Neural cell (in vitro differentiated cells): ENCODE results near the gene GRAMD1B. TPM values are rescaled to one million over a fixed set of nuclear protein-coding genes. Genes with fewer than 3 reads are reported as not detected.
A peak's percentile ranks its signal among the peaks of the same experiment; 100 is the strongest.

Experiments used
- H2AFZ ChIP-seq: fragments of 200-600, 300-800 bp; sonication (generic), shearing (Covaris generic); 2 replicates; pipeline ENCODE4 v1.6.0; 2014; ENCODE audit warnings: low read depth, mild to moderate bottlenecking, antibody characterized with exemption, low read length, moderate library complexity
- H3F3A ChIP-seq: fragments of 200-600 bp; shearing (Covaris generic); 2 replicates; pipeline ENCODE4 v1.6.1; 2016; ENCODE audit warnings: mild to moderate bottlenecking, moderate library complexity, mixed read lengths, antibody characterized with exemption, low read length; ENCODE audit not compliant: insufficient read depth, poor library complexity, severe bottlenecking
- H3K27ac ChIP-seq: fragments of 200-600, 300-800 bp; sonication (generic), shearing (Covaris generic); 2 replicates; pipeline ENCODE4 v1.5.1; 2014; ENCODE audit warnings: mild to moderate bottlenecking, low read length, moderate library complexity
- H3K27me3 ChIP-seq: fragments of 300-800, 200-600 bp; sonication (generic), shearing (Covaris generic); 2 replicates; pipeline ENCODE4 v1.6.0; 2014; ENCODE audit warnings: mild to moderate bottlenecking, low read depth, low read length, moderate library complexity; ENCODE audit not compliant: insufficient read depth
- H3K36me3 ChIP-seq: fragments of 300-800, 200-600 bp; sonication (generic), shearing (Covaris generic); 2 replicates; pipeline ENCODE4 v1.5.1; 2014; ENCODE audit warnings: mild to moderate bottlenecking, antibody characterized with exemption, low read length, moderate library complexity; ENCODE audit not compliant: insufficient read depth
- H3K4me2 ChIP-seq: fragments of 300-800, 200-600 bp; sonication (generic), shearing (Covaris generic); 2 replicates; pipeline ENCODE4 v1.6.0; 2014; ENCODE audit warnings: mild to moderate bottlenecking, low read length
- H3K4me3 ChIP-seq: fragments of 300-800, 200-600 bp; sonication (generic), shearing (Covaris generic); 2 replicates; pipeline ENCODE4 v1.5.1; 2014; ENCODE audit warnings: mild to moderate bottlenecking, low read length, moderate library complexity
- H3K79me2 ChIP-seq: fragments of 200-600 bp; shearing (Covaris generic); replicated peaks from 2 replicates; pipeline ENCODE4 v1.6.0; 2014; ENCODE audit warnings: mild to moderate bottlenecking, low read length, moderate library complexity; ENCODE audit not compliant: insufficient read depth
- H3K9ac ChIP-seq: fragments of 300-800, 200-600 bp; sonication (generic), shearing (Covaris generic); 2 replicates; pipeline ENCODE4 v1.6.1; 2016; ENCODE audit warnings: mild to moderate bottlenecking, low read length, mixed read lengths
- H3K9me2 ChIP-seq: fragments of 200-600 bp; shearing (Covaris generic); 2 replicates; pipeline ENCODE4 v1.6.1; 2016; ENCODE audit warnings: mild to moderate bottlenecking, low read length, mixed read lengths; ENCODE audit not compliant: insufficient read depth
- H3K9me3 ChIP-seq: fragments of 200-600, 300-800 bp; sonication (generic), shearing (Covaris generic); 2 replicates; pipeline ENCODE4 v1.6.1; 2016; ENCODE audit warnings: mild to moderate bottlenecking, mixed run types, low read length, moderate library complexity, mixed read lengths
- H4K20me1 ChIP-seq: fragments of 200-600 bp; shearing (Covaris generic); 2 replicates; pipeline ENCODE4 v1.6.1; 2016; ENCODE audit warnings: mild to moderate bottlenecking, mixed run types; ENCODE audit not compliant: insufficient read depth
- CTCF ChIP-seq: fragments of 450-650 bp; IDR thresholded peaks from 2 replicates; pipeline ENCODE4 v1.5.1; 2014; ENCODE audit warnings: antibody characterized with exemption, mild to moderate bottlenecking, moderate library complexity; ENCODE audit not compliant: poor library complexity, severe bottlenecking
- EP300 ChIP-seq: fragments of 450-650 bp; conservative IDR thresholded peaks from 2 replicates; pipeline ENCODE4 v1.6.1; 2014; ENCODE audit warnings: antibody characterized with exemption, mild to moderate bottlenecking, moderate library complexity; ENCODE audit not compliant: poor library complexity, severe bottlenecking
- EZH2 ChIP-seq: fragments of 200-600, 300-800 bp; shearing (Covaris generic), sonication (generic); IDR thresholded peaks from 2 replicates; pipeline ENCODE4 v1.6.1; 2014; ENCODE audit warnings: antibody characterized with exemption, low read length, borderline replicate concordance, mild to moderate bottlenecking; ENCODE audit not compliant: insufficient read depth, poor library complexity, severe bottlenecking
- MXI1 ChIP-seq: fragments of 450-650 bp; conservative IDR thresholded peaks from 2 replicates; pipeline ENCODE4 v1.6.1; 2014; ENCODE audit warnings: antibody characterized with exemption, mild to moderate bottlenecking; ENCODE audit not compliant: poor library complexity, severe bottlenecking
- POLR2AphosphoS5 ChIP-seq: IDR thresholded peaks from 2 replicates; pipeline ENCODE4 v1.6.1; 2012
- RAD21 ChIP-seq: fragments of 450-650 bp; conservative IDR thresholded peaks from 2 replicates; pipeline ENCODE4 v1.6.1; 2014; ENCODE audit warnings: antibody characterized with exemption, mild to moderate bottlenecking, moderate library complexity
- REST ChIP-seq: IDR thresholded peaks from 2 replicates; pipeline ENCODE4 v1.6.1; 2012; ENCODE audit warnings: borderline replicate concordance
- SMC3 ChIP-seq: fragments of 450-650 bp; conservative IDR thresholded peaks from 2 replicates; pipeline ENCODE4 v1.6.1; 2014; ENCODE audit warnings: antibody characterized with exemption, mild to moderate bottlenecking, moderate library complexity; ENCODE audit not compliant: poor library complexity
- TAF1 ChIP-seq: IDR thresholded peaks from 2 replicates; pipeline ENCODE4 v1.6.1; 2012; ENCODE audit warnings: low read depth
- polyA plus RNA-seq: library from polyadenylated mRNA; depleted of rRNA; stranded (reverse); fragments of >200 nt; gene quantifications from 2 replicates; pipeline ENCODE4 v1.2.3, GENCODE V29; 2014

Gene GRAMD1B
- polyA plus RNA-seq, 1 donor from 2014 or later: 1.5 TPM

GRCh38 chr11:123640677-123641494 lies 210.8 kb downstream of the GRAMD1B start:
- H3K9me2 ChIP-seq: no peaks in the 10 kb centered on the region
- no peaks in the 10 kb centered on the region for H3K27me3 ChIP-seq
- H3K79me2 ChIP-seq: no peaks in the 10 kb centered on the region
- no peak overlapping the region for H2AFZ ChIP-seq
- no peaks in the 10 kb centered on the region for H3K9me3 ChIP-seq
- TF ChIP-seq EZH2 (no peak), REST (no peak), CTCF (peak; percentile 87), SMC3 (peak; percentile 92), POLR2AphosphoS5 (no peak), EP300 (no peak), TAF1 (no peak), MXI1 (no peak), RAD21 (peak; percentile 89)
- H3K36me3 ChIP-seq: peaks cover 17% of the 10 kb centered on the region
- H3K4me3 ChIP-seq: no peak overlapping the region
- no peak overlapping the region for H3K9ac ChIP-seq
- H3K27ac ChIP-seq: no peak overlapping the region
- H4K20me1 ChIP-seq: no peaks in the 10 kb centered on the region
- no peak overlapping the region for H3K4me2 ChIP-seq
- no peaks in the 10 kb centered on the region for H3F3A ChIP-seq

- Histone ChIP-seq H2AFZ (no peak overlapping the region), H3K27ac (no peak overlapping the region), H3K4me2 (no peak overlapping the region), H4K20me1 (no peaks in the 10 kb centered on the region), H3F3A (no peaks in the 10 kb centered on the region), H3K4me3 (no peak overlapping the region), H3K36me3 (peaks cover 17% of the 10 kb centered on the region), H3K27me3 (no peaks in the 10 kb centered on the region), H3K9me3 (no peaks in the 10 kb centered on the region), H3K9ac (no peak overlapping the region), H3K9me2 (no peaks in the 10 kb centered on the region), H3K79me2 (peaks cover 4% of the 10 kb centered on the region)
- TF ChIP-seq EP300: no peak
Measured at GRCh38 chr11:123641495-123641840, 211.4 kb downstream of the GRAMD1B start.
